Loucy (cell line): ENCODE measurements around the gene PTGER1.

Experiments used
- H2AFZ ChIP-seq: fragments of 200-600 bp; sonication (generic); 2 replicates; pipeline ENCODE4 v1.6.0; 2016; ENCODE audit warnings: antibody characterized with exemption, mild to moderate bottlenecking, low read length, moderate library complexity
- H3F3A ChIP-seq: fragments of 200-600 bp; 2 replicates; pipeline ENCODE4 v1.6.0; 2016; ENCODE audit warnings: antibody characterized with exemption, low read depth, mild to moderate bottlenecking
- H3K27me3 ChIP-seq: fragments of 200-600 bp; sonication (generic); 2 replicates; pipeline ENCODE4 v1.6.1; 2014; ENCODE audit warnings: low read length, mild to moderate bottlenecking; ENCODE audit not compliant: insufficient read depth, poor library complexity, severe bottlenecking
- H3K36me3 ChIP-seq: fragments of 200-600 bp; sonication (generic); 2 replicates; pipeline ENCODE4 v1.6.1; 2016; ENCODE audit warnings: low read length; ENCODE audit not compliant: insufficient read depth
- H3K4me1 ChIP-seq: fragments of 200-600 bp; sonication (generic); 2 replicates; pipeline ENCODE4 v1.5.1; 2014; ENCODE audit warnings: low read length, mild to moderate bottlenecking; ENCODE audit not compliant: insufficient read depth, poor library complexity, severe bottlenecking
- H3K4me2 ChIP-seq: fragments of 200-600 bp; sonication (generic); 2 replicates; pipeline ENCODE4 v1.6.0; 2014; ENCODE audit warnings: antibody characterized with exemption, low read length, low read depth, mild to moderate bottlenecking; ENCODE audit not compliant: poor library complexity, severe bottlenecking
- H3K4me3 ChIP-seq: fragments of 200-600 bp; sonication (generic); 2 replicates; pipeline ENCODE4 v1.5.1; 2014; ENCODE audit warnings: low read length, mild to moderate bottlenecking, mixed read lengths; ENCODE audit not compliant: poor library complexity, severe bottlenecking
- H3K79me2 ChIP-seq: fragments of 200-600 bp; sonication (generic); 2 replicates; pipeline ENCODE4 v1.6.1; 2014; ENCODE audit warnings: low read length; ENCODE audit not compliant: insufficient read depth
- H3K9ac ChIP-seq: fragments of 200-600 bp; sonication (generic); 2 replicates; pipeline ENCODE4 v1.6.0; 2014; ENCODE audit warnings: mild to moderate bottlenecking, low read depth, low read length, moderate library complexity; ENCODE audit not compliant: poor library complexity, severe bottlenecking
- H3K9me2 ChIP-seq: fragments of 200-600 bp; sonication (generic); replicated peaks from 2 replicates; pipeline ENCODE4 v1.6.1; 2016; ENCODE audit warnings: low read depth, low read length, mixed read lengths
- H3K9me3 ChIP-seq: fragments of 200-600 bp; sonication (generic); 2 replicates; pipeline ENCODE4 v1.6.1; 2014; ENCODE audit warnings: mild to moderate bottlenecking, antibody characterized with exemption, low read length, low read depth; ENCODE audit not compliant: insufficient read depth
- H4K20me1 ChIP-seq: fragments of 200-600 bp; sonication (generic); 2 replicates; pipeline ENCODE4 v1.6.0; 2014; ENCODE audit warnings: antibody characterized with exemption, low read length, mild to moderate bottlenecking; ENCODE audit not compliant: insufficient read depth, poor library complexity, severe bottlenecking
- EZH2phosphoT487 ChIP-seq: fragments of 200-600 bp; IDR thresholded peaks from 2 replicates; pipeline ENCODE4 v1.6.1; 2018; ENCODE audit warnings: antibody characterized with exemption, mild to moderate bottlenecking, moderate library complexity, borderline replicate concordance
- TF ChIP-seq, protein P1 (sequence below): fragments of 200-600 bp; sonication (generic); conservative IDR thresholded peaks from 2 replicates; pipeline ENCODE4 v1.5.1; 2014; ENCODE audit warnings: mild to moderate bottlenecking, antibody characterized with exemption, low read length

The PTGER1 gene

DNA sequence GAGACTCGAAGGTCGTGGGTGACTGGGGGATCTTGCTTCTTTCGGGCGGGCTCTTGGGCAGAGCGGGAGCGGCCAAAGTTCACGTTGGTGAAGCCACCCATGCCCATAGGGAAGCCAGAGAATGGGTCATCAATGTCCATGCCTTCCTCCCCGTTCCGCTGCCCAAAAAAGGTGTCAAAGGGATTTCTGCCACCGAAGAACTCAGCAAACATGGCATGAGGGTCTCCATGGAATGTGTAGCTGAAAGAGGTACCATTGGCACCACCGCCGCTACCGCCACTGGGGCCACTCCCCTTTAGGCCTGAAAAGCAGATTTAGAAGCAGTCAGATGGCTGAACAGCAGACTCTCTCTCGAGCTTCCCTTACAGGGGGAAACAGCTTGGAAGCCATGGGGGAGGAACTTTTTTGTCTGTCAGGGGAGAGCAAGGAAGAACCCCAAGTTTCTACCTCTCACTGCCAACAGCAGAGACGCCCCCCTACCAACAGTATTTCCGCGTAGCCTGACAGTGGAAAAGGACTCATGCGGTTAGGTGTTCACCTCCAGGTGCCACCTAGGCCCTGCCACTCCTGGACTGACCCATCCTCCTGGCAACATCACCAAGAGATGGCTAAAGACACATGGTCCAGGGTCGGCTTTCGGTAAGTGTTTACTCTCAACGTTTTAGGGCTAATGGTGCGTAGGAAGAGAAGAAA, 41.7 kb upstream of the PTGER1 start:
- Histone ChIP-seq H4K20me1 (peaks cover 40% of the 10 kb centered on the region), H3K27me3 (no peaks in the 10 kb centered on the region), H2AFZ (no peak overlapping the region), H3F3A (0 out of 2 replicates have a peak, but pooled peaks cover 4% of the 10 kb centered on the region), H3K9me2 (no peaks in the 10 kb centered on the region), H3K4me3 (peak overlapping the region; percentile 90), H3K36me3 (peaks cover 32% of the 10 kb centered on the region; the same call in 1 of the 2 replicates), H3K4me1 (peaks cover 61% of the 10 kb centered on the region), H3K9me3 (no peaks in the 10 kb centered on the region), H3K4me2 (peak overlapping the region; percentile 99), H3K9ac (peak overlapping the region; percentile 92), H3K79me2 (peaks cover 52% of the 10 kb centered on the region)
- TF ChIP-seq EZH2phosphoT487, result no peak
- TF ChIP-seq, protein P1, sequence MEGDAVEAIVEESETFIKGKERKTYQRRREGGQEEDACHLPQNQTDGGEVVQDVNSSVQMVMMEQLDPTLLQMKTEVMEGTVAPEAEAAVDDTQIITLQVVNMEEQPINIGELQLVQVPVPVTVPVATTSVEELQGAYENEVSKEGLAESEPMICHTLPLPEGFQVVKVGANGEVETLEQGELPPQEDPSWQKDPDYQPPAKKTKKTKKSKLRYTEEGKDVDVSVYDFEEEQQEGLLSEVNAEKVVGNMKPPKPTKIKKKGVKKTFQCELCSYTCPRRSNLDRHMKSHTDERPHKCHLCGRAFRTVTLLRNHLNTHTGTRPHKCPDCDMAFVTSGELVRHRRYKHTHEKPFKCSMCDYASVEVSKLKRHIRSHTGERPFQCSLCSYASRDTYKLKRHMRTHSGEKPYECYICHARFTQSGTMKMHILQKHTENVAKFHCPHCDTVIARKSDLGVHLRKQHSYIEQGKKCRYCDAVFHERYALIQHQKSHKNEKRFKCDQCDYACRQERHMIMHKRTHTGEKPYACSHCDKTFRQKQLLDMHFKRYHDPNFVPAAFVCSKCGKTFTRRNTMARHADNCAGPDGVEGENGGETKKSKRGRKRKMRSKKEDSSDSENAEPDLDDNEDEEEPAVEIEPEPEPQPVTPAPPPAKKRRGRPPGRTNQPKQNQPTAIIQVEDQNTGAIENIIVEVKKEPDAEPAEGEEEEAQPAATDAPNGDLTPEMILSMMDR, result no peak

DNA sequence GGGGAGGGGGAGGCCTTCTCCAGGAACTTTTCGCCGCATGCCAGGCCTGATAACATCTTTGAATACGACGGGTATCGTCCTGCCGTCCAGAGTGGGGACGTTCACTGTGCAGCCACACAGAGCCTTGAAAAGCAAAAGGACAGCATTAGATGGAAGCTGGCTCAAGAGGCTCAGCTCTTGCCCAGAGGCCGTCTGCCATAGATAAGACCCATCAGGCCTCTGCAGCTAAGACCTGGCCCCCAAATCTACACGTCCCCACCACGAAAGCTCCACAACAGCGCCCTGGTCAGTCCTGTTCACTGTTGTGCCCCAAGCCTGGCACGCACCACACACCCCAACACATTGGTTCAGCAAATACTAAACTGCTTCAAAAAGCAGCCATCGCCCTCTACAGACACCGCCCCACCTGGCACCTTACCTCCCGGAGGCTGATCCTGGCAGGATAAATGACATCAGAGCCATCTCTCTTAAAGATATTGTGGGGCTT, 40.9 kb upstream of the PTGER1 start:
- Histone ChIP-seq H3K4me3 (peak overlapping the region; percentile 90), H3K27me3 (no peaks in the 10 kb centered on the region), H3K79me2 (peaks cover 52% of the 10 kb centered on the region), H3K9me2 (no peaks in the 10 kb centered on the region), H3F3A (peaks cover 4% of the 10 kb centered on the region; the same call in 1 of the 2 replicates), H3K9me3 (no peaks in the 10 kb centered on the region), H4K20me1 (peaks cover 40% of the 10 kb centered on the region), H3K36me3 (peaks cover 32% of the 10 kb centered on the region; the same call in 1 of the 2 replicates), H3K4me2 (peak overlapping the region; percentile 99), H3K4me1 (peaks cover 61% of the 10 kb centered on the region), H2AFZ (no peak overlapping the region), H3K9ac (peak overlapping the region; percentile 92)
- no peak for TF ChIP-seq EZH2phosphoT487
- TF ChIP-seq, protein P1, result peak; percentile 37; the same call in 1 of the 2 replicates

DNA sequence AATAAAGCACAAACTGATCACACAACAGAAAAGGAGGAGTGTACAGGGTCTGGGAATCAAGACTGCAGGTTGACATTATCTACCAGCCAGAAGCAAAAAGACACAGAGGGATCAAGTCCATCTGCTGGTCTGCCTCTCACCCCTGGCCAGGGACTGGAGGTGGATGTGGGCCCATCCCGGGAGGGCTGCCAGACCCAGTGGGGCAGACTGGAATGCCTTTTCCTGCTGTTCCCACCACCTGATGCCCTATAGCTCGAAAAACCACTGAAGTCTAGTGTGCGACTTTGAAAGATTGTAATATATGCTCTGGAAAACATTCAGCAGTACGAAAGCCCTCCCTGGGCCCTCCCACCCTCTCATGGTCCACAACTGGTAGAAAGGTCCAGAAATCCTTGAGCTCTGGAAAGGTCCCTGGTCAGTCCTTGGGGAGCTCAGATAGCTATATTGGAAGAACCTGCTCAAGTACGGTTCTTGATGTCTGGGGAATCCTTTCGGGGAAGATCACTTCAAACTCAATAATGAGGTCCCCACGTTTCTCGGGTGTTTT, 40.4 kb upstream of the PTGER1 start:
- no peak for TF ChIP-seq EZH2phosphoT487
- TF ChIP-seq, protein P1, result no peak
- Histone ChIP-seq H3K27me3 (no peaks in the 10 kb centered on the region), H3K4me1 (peaks cover 61% of the 10 kb centered on the region), H3K9ac (peak overlapping the region; percentile 92), H3K9me2 (no peaks in the 10 kb centered on the region), H2AFZ (no peak overlapping the region), H3F3A (peaks cover 4% of the 10 kb centered on the region; the same call in 1 of the 2 replicates), H3K9me3 (no peaks in the 10 kb centered on the region), H3K79me2 (peaks cover 52% of the 10 kb centered on the region), H4K20me1 (peaks cover 40% of the 10 kb centered on the region), H3K4me3 (peak overlapping the region; percentile 90), H3K4me2 (peak overlapping the region; percentile 99), H3K36me3 (peaks cover 32% of the 10 kb centered on the region; the same call in 1 of the 2 replicates)
